Effector CD8-positive, alpha-beta T cell (primary cell): ENCODE measurements around the gene FRG1.
"Not testable (repeated sequence)": the region's sequence is repeated elsewhere in the genome, so short reads cannot be mapped to it uniquely, and the experiment has no call there.

Experiments
- DNase-seq: peaks from one replicate; lab custom pipeline; 2025; lab: John Stamatoyannopoulos, UW
- total RNA-seq, 4 experiments: gene quantifications; one replicate each; lab custom pipeline; 2026; lab: John Stamatoyannopoulos, UW

Gene FRG1
- total RNA-seq: 34.8 to 54.4 (median 41.8) reads per million in 4 experiments

DNA sequence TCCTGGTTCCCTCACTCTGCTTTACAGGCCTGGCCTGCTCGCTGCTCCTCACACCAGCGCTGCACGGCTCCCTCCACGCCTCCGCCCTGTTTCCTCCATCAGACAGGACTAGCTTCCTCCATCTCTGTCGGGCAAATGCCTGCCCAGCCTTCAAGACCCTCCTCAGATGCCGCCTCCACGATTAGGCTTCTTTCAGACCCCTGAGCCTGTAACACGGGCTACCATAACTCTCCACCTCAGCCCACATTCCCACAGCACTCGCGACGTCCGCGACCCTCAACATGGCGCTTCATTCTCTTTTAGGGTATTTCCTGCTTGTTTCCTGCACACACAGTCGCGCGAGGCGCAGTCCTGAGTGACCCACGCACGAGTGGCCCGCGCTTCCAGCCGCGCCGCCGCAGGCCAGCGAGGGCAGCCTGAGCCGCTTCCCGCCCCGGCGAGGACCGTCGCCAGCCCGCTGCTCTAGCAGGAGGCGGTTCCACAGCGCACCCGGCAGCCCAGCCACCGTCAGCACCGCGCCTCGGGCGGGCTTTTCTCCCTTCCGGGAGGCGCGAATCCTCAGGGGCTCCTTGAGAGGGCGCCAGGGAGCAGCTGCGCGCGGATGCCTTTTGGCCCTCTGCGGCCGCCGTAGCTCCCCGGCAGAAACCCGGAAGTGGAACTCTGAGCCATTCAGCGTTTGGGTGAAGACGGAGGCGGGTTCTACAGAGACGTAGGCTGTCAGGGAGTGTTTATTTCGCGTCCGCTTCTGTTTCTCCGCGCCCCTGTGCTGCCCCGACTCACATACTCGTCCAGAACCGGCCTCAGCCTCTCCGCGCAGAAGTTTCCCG, at the start of gene FRG1:
FRG1 (plus strand) TSS at position 695 of the 827 bp plus-strand sequence. CDS start 138 bp downstream, outside the sequence.
- DNase-seq: no peak

DNA sequence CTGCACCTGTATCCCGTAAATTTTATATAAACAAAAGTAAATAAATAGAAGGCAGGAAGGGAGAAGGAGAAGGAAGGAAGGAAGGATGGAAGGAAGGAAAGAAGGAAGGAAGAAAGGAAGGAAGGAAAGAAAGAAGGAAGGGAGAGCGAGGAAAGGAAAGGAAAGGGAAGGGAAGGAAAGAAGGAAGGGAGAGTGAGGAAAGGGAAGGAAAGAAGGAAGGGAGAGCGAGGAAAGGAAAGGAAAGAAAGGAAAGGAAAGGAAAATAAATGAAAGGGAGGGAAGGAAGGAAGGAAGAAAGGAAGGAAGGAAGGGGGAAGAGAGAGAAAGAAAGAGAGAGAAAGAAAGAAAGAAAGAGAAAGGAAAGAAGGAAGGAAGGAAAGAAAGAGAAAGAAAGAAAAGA, 43.0 kb upstream of the FRG1 start:
- no peak for DNase-seq

DNA sequence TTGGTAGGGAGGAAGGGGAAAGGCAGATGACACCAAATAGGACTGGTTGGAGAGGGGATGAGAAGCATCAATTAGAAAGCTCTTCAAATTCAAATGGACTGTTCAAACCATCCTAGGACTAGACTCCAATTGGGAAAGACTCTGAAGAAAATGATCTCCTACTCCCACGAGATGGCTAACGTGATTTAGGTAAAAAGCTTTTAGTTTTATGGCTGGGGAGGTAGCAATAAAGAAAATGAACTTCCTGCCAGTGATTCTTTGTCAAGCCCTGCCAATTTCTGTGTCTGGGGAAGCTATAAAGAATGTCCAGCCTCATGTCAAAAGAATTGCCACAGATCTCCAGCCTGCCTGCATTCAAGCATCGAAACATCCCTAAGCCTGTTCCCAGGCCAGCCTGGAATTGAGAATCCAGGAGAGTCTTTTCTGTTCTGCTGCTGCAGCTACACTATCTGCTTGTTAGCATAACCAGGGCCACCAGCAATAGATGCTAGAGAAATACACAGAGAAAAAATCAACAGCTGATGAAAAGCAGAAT, 41.1 kb upstream of the FRG1 start:
- not testable (repeated sequence) for DNase-seq

DNA sequence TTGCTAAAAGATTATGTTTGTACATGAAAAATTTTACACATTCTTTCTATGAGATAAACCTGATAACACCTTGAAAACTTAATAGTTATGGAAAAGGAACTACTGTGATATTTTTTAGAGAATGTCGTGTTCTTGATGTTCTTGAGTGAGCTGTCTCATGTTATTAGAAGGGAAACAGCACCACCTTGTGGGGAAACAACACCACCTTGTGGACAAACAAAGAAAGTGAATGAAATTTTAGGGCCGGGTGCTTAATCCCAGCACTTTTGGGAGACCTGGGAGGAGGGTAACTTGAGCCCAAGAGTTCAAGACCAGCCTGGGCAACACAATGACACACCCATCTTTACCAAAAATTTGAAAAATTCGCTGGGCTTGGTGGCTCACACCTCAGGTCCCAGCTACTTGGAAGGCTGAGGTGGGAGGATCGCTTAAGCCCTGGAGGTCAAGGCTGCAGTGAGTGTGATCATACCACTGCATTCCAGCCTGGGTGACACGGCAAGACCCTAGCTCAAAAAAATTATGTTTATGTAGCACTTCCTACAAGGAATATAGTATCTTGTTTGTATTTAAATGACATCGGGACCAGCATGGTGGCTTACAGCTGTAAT, 36.1 kb upstream of the FRG1 start:
- DNase-seq: not testable (repeated sequence)

DNA sequence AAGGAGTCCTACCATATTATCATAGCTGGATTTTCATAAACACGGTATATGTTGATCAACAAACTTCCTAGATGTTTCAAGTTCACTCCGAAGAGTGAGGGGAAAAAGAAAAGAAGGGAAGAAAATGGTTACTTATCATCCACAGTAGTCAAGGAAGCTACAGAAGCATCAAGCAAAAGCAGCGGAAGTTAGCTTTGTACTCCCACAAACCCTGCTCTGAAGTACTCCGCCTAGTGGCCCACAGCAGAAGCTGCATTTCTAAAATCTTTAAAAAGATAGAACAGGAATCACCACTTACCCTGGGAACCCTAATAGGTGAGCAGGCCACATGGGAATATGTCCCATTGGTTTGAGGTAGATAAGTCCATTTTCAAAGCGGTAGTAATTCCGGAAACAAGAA, 28.5 kb upstream of the FRG1 start:
- no peak for DNase-seq

DNA sequence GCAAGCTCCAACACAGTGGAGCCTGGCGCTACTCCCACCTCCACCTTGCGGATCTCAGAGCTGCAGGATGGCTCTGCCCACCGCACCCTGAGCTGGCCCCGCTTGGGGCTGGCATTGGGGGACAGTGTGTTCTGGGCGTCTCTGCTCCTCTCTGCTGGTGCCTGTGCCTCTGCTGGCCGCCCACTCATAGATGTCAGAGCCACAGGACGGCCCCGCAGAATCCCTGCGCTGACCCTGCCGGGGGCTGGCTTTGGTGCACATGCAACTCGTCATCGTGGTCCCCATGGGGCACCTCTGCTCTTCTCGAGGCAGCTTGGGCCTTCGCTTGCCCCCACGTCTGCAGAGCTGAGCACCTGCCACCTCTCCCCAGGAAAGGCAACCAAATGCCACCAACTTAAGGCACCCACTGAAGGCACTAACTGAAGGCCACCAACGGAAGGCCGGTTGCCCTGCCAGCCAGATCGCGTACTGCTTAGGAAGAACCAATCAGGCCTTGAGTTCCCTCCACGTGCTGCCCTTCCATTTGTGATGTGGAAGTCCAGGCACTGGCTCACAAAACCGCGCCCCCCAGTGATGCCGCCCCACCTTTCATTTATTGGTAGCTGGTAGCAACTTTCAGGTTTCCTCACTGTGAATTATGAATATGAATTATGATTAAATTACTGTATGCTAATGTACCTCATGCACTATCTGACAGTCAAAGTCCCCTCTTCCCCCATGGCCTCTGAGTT, 23.3 kb upstream of the FRG1 start:
- no peak for DNase-seq

DNA sequence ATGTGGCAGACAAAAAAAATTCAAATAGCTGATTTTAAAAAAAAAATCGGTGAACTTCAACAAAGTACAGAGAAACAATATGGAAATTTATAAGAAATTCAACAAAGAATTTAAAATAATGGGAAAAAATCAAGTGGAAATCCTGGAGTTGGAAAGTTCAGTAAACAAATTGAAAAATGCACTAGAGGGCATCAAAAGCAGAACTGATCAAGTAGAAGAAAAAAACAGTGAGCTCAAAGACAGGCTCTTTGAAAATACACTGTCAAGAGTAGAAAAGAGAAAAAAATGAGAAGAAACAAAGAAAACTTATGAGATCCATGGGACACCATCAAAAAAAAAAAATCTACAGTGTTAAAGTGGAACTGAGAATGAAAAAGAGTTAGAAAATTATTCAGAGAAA, 19.6 kb upstream of the FRG1 start:
- DNase-seq: no peak

DNA sequence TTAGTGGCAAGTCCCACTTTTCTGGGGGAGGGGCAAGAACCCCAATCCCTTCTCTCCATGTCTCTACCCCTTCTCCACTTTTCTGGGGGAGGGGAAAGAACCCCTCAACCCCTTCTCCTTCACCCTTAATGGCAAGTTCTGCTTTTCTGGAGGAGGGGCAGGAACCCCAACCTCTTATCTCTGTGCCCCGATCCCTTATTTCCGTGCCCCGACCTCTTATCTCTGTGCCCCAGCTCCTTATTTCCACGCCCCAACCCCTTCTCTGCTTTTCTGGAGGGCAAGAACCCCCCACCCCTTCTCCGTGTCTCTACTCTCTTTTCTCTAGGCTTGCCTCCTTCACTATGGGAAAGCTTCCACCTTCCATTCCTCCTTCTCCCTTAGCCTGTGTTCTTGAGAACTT, 13.9 kb upstream of the FRG1 start:
- DNase-seq: not testable (repeated sequence)

DNA sequence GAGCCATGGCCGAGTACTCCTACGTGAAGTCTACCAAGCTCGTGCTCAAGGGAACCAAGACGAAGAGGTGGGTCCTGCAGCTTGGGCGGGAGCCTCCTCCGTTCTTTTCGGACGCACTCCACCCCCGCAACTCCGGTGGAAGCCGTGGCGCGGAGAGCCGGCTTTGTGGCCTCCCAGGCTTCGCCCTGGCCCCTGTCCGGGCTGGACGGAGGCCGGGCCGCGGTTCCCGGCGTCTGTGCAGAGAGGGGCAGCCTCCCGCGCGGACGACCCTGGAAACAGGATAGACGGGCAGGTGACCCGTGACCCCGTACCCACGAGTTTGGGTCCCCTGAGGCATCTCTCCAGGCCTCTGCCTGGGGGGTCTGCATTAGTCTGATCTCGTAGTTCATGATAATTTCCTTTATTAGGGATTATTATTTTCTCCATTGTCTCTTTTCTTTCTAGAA, 356 bp downstream of the FRG1 start:
- no peak for DNase-seq

DNA sequence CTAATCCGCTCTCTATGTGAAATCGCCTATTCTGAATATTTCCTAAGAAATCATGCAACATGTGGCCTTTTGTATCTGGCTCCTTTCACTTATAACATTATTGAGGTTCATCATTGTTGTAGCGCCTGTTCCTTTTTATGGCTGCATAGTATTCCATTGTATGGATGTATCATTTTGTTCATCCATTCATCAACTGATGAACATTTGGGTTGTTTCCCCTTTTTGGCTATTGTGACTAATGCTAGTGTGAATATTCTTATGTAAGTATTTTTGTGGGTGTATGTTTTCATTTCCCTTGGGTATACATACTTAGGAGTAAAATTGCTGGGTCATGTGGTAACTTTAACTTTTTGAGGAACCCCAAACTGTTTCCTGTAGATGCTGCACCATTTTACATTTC, 1.7 kb downstream of the FRG1 start:
- not testable (repeated sequence) for DNase-seq

DNA sequence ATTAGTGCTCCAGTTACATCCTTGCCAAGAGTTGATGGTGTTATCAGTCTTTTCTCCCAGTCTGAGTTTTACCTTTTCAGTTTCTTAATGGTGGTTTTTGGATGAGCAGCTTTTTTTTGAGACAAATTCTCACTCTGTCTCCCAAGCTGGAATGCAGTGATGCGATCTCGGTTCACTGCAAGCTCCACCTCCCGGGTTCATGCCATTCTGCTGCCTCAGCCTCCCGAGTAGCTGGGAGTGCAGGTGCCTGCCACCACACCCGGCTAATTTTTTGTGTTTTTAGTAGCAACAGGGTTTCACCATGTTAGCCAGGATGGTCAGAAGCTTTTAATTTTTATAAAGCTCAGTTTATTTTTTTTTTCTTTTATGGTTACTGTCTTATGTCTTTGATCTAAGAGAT, 3.4 kb downstream of the FRG1 start:
- DNase-seq: not testable (repeated sequence)

DNA sequence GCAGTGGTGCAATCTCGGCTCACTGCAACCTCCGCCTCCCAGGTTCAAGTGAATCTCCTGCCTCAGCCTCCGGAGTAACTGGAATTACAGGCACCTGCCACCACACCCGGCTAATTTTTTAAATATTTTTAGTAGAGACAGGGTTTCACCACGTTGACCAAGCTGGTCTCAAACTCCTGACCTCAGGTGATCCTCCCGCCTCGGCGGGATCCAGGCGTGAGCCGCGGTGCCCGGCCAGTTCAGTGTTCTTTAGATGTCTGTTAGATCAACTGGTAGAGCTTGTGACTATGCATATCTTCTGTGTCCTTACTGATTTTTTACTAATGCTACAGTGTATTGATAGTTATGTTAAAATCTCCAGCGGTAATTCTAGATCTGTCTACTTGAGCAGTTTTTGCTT, 6.2 kb downstream of the FRG1 start:
- not testable (repeated sequence) for DNase-seq

DNA sequence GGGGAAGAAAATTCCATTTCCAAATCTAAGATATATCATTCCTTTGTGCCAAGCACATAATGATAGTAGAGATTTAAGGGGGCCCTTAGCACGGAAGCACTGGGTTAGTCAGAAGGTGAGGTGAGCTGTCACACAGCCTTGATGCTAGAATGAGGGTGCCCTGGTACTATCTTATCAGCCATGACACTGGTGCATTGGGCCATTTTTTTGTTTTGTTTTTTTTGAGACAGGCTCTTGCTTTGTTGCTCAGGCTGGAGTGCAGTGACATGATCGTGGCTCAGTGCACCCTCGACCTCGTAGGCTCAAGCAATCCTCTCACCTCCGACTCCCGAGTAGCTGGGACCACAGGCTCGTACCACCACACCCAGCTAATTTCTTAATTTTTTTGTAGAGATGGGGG, 7.8 kb downstream of the FRG1 start:
- DNase-seq: not testable (repeated sequence)

DNA sequence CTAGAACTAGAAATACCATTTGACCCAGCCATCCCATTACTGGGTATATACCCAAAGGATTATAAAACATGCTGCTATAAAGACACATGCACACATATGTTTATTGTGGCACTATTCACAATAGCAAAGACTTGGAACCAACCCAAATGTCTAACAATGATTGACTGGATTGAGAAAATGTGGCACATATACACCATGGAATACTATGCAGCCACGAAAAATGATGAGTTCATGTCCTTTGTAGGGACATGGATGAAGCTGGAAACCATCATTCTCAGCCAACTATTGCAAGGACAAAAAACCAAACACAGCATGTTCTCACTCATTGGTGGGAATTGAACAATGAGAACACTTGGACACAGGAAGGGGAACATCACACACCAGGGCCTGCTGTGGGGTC, 28.6 kb downstream of the FRG1 start:
- DNase-seq: not testable (repeated sequence)

DNA sequence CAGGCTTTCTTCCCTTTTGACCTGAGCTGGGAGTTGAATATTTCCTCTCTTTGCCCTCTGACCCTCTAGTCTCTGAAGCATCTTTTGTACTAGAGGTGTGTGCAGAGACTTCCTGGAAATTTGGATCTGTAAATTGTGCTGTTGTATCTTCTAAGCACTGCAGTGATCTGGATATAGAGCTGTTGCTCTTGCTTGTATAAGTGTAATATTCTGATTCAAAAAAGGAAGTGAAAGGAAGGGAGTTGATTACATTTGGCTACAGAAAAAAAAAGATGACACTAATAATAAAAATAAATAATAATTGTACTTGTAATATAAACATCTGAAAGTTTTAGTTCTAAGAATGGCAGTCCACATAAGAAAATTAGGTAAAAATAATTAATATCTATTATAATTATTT, 33.0 kb downstream of the FRG1 start:
- no peak for DNase-seq

DNA sequence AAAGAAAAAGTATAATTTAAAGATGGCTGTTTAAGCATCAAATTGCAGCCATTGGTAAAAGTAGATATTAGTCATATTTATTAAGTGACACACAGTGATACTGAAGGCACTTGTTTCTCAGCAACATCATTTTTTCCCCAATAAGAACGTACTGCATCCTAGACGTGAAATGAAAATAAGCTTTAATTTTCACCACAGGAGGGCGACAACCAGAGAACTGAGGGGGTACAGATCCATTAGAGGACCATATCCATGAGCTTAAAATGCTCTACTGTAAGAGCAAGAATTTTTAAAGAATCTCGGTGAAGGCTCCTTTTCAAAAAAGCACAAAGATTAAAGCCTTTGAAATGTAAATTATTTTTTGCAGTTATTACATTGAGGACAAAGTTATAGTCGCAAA, 33.4 kb downstream of the FRG1 start:
- DNase-seq: no peak

DNA sequence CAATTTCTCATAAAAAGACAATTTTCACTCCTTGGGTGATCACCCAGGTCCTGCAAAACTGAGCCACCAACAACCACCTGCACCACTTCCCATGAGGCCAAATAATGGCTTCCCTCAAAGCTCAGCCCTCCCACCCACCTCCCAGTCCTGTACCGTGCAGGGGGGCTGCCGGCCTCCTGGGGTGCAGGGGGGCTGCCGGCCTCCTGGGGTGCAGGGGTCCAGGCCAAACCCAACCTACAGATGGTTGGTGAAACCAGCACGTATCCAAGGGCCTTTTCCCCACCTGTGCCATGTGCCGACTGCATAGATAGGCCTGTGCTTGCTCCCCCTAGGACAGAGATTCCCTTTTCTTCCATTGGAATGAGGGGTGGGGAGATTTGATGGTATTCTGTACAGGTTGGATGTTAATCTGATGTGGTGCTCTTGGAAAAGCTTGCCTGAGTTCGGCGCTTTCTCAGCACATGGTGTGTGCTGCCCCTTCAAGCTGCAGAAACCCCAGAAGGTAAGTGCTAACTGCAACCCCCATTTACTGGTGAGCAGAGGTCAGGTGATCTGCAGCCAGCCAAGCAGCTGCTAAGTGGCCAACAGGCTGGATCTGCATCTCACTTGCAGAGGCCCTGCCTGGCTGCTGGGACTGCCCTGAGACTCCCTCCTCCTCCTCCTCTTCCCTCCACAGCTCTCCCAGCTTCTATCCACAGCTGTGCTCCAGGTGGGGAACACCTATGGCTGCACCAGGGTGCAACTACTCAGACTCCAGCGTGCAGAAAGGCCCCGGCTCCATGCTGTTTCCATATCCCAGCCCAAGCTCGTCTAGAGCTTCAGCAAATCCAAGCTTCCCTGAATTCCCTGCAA, 38.8 kb downstream of the FRG1 start:
- no peak for DNase-seq

DNA sequence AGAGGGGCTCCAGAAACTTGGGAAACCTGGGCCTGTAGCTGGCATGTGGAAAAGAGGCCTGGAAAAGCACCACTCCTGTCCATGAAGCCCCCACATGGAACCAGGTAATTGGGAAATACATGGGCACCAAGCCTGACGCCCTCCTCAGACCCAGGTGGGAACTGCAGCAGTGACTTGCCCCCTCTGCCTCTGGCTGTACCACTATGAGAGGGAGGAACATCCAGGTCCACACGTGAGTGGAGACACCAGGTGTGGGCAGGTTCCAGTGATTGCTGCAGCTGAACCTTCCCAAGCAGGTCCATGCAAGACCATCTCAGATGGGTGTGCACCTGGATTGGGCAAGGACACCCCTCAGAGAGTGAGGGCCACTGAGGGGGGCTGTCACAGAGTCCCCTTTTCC, 39.6 kb downstream of the FRG1 start:
- DNase-seq: not testable (repeated sequence)

DNA sequence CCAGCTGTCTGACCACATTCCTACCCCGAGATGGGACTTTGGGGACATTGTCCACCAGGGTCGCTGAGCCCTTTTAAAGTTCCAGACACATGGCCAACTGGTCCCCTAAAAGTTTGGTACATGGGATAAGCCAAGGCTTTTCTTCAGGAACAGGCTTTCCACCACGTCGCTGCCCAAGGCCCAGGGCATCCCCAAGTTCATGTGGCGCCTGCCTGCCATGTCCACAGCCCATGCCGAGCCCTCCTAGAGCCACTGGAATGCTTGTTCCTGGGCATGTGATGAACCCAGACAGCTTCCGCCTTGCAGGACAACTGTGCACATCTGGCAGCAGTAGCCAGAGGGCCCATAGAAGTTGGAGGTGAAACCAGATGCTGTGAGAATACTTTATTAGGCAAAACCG, 41.3 kb downstream of the FRG1 start:
- no peak for DNase-seq

DNA sequence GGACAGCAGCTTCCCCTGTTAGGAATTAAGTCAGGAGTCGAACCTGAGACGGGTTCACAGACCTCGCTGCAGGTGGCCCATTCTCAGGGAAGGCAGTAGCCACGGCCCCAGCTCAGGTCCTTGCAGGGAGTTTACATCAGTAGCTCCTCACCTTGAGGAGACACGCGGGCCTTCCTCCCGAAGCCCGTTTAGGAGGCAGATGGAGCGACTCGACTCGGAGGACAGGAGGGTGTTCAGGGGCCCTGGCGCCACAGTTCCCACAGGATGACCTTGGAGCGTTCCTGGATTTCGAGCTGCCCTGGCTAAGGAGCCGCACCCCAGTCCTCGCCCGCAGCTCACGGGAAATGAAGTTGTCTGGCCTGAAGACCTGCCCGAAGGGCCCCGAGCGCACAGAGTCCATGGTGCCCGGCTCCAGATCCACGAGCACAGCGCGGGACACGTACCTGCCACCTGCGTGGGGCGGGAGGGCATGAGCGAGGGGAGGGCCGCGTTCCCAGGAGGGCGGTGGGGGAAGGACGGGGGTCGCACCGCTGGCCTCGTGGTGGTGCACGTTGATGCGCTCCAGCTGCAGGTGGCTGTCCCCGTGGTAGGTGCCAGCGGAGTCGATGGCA, 43.3 kb downstream of the FRG1 start:
- DNase-seq: not testable (repeated sequence)

DNA sequence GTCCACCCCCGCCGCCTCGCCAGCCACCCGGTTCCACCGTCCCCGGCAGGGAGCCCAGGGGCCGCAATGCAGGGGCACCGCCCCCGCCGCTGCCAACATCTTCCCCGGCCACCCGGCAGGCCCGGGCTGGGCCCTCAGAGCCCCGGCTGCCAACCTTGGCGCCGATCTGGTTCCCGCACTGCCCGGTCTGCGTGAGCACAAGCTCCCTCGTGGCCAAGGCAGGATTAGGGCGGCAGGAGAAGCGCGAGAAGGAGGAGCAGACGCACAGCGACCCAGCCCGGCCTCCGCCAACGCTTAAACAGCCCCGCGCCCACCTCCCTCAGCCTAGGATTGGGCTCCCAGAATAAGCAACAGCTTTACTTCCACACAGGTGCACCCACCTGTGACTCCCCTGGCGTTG, 44.0 kb downstream of the FRG1 start:
- DNase-seq: not testable (repeated sequence)
